HEK293 (cell line): ENCODE results near the gene CAV2.

Experiments
- CTCF ChIA-PET: fragments of 350-600 bp; formaldehyde crosslinking; extraction: SDS; loops from one replicate; lab custom pipeline; 2021; ENCODE audit warnings: antibody characterized with exemption; lab: Yijun Ruan, JAX
- POLR2A ChIA-PET: fragments of 300-600 bp; formaldehyde crosslinking; extraction: SDS; loops from one replicate; lab custom pipeline; 2020; ENCODE audit warnings: antibody characterized with exemption, inconsistent platforms; lab: Yijun Ruan, JAX
- H3K27ac ChIP-seq: fragments of 200-500 bp; sonication (Bioruptor generic); 2 replicates; pipeline ENCODE4 v1.5.1; 2014; ENCODE audit warnings: low read depth, low read length, control low read depth, inconsistent platforms; ENCODE audit errors: extremely low read depth
- H3K36me3 ChIP-seq, 2 experiments: fragments of 200-500 bp in 1 of 2; sonication (Bioruptor generic) in 1 of 2; 1 replicate in 1 of 2; 2 replicates in 1 of 2; pipeline ENCODE4 v1.5.1; 2014 to 2017; ENCODE audit warnings: inconsistent platforms in 2 of 2, low read length in 2 of 2; ENCODE audit not compliant: control insufficient read depth in 2 of 2, insufficient read depth in 1 of 2
- H3K4me1 ChIP-seq: fragments of 200-500 bp; sonication (Bioruptor generic); 2 replicates; pipeline ENCODE4 v1.5.1; 2014; ENCODE audit warnings: mild to moderate bottlenecking, low read length, inconsistent platforms; ENCODE audit not compliant: control insufficient read depth, insufficient read depth
- H3K4me3 ChIP-seq: 2 replicates; pipeline ENCODE4 v1.5.1; 2011; ENCODE audit warnings: low read depth, mild to moderate bottlenecking, control low read depth, low read length, moderate library complexity
- H3K9me3 ChIP-seq: fragments of 200-500 bp; sonication (Bioruptor generic); 2 replicates; pipeline ENCODE4 v1.5.1; 2014; ENCODE audit warnings: low read depth, low read length, inconsistent platforms; ENCODE audit not compliant: control insufficient read depth, insufficient read depth
- BCL6B ChIP-seq: fragments of 450-650 bp; formaldehyde crosslinking; IDR thresholded peaks from 2 replicates; pipeline ENCODE4 v1.5.1; 2017; ENCODE audit warnings: missing biosample characterization, missing genetic modification characterization
- FEZF1 ChIP-seq: fragments of 450-650 bp; formaldehyde crosslinking; IDR thresholded peaks from 2 replicates; pipeline ENCODE4 v1.5.1; 2016; ENCODE audit warnings: missing biosample characterization, missing genetic modification characterization
- HOXD13 ChIP-seq: sonication (generic); formaldehyde crosslinking; IDR thresholded peaks from 2 replicates; pipeline ENCODE4 v1.8.0; 2022; ENCODE audit warnings: missing genetic modification reagents, borderline replicate concordance
- KLF8 ChIP-seq: fragments of 450-650 bp; formaldehyde crosslinking; IDR thresholded peaks from 2 replicates; pipeline ENCODE4 v1.5.1; 2016; ENCODE audit warnings: missing biosample characterization, missing genetic modification characterization
- PRDM1 ChIP-seq: fragments of 450-650 bp; formaldehyde crosslinking; IDR thresholded peaks from 2 replicates; pipeline ENCODE4; 2016; ENCODE audit warnings: missing biosample characterization, missing genetic modification characterization
- SALL2 ChIP-seq: fragments of 450-650 bp; formaldehyde crosslinking; IDR thresholded peaks from 2 replicates; pipeline ENCODE4 v1.5.0; 2017; ENCODE audit warnings: missing biosample characterization, mild to moderate bottlenecking, missing genetic modification characterization, borderline replicate concordance
- YY1 ChIP-seq: fragments of 450-650 bp; formaldehyde crosslinking; IDR thresholded peaks from 2 replicates; pipeline ENCODE4 v1.5.1; 2018; ENCODE audit warnings: missing biosample characterization, missing genetic modification characterization
- ZBTB21 ChIP-seq: fragments of 450-650 bp; formaldehyde crosslinking; IDR thresholded peaks from 2 replicates; pipeline ENCODE4 v1.5.1; 2017; ENCODE audit warnings: missing biosample characterization, missing genetic modification characterization
- ZNF169 ChIP-seq: fragments of 450-650 bp; formaldehyde crosslinking; IDR thresholded peaks from 2 replicates; pipeline ENCODE4 v1.5.1; 2016; ENCODE audit warnings: missing biosample characterization, missing genetic modification characterization
- ZNF184 ChIP-seq: fragments of 450-650 bp; IDR thresholded peaks from 2 replicates; pipeline ENCODE4 v1.5.1; 2018; ENCODE audit warnings: missing biosample characterization, mild to moderate bottlenecking, missing genetic modification characterization
- ZNF214 ChIP-seq: fragments of 450-650 bp; formaldehyde crosslinking; IDR thresholded peaks from 2 replicates; pipeline ENCODE4 v1.5.1; 2017; ENCODE audit warnings: missing biosample characterization, mild to moderate bottlenecking, missing genetic modification characterization, borderline replicate concordance
- ZNF274 ChIP-seq, 2 experiments: fragments of 200-500 bp in 1 of 2; fragments of 450-650 bp in 1 of 2; sonication (Bioruptor generic) in 1 of 2; formaldehyde crosslinking in 1 of 2; IDR thresholded peaks; 2 replicates each; pipeline versions ENCODE4 v1.5.1 to v1.6.1; 2014 to 2016; ENCODE audit warnings: borderline replicate concordance in 1 of 2, inconsistent platforms in 1 of 2, low read length in 1 of 2, missing biosample characterization in 1 of 2, missing genetic modification characterization in 1 of 2
- ZNF324 ChIP-seq: fragments of 450-650 bp; formaldehyde crosslinking; IDR thresholded peaks from 2 replicates; pipeline ENCODE4 v1.5.1; 2016; ENCODE audit warnings: missing biosample characterization, missing genetic modification characterization
- ZNF366 ChIP-seq: fragments of 450-650 bp; formaldehyde crosslinking; conservative IDR thresholded peaks from 2 replicates; pipeline ENCODE4 v1.5.1; 2016; ENCODE audit warnings: missing biosample characterization, missing genetic modification characterization
- ZNF529 ChIP-seq: fragments of 450-650 bp; formaldehyde crosslinking; IDR thresholded peaks from 2 replicates; pipeline ENCODE4 v1.5.1; 2017; ENCODE audit warnings: missing genetic modification characterization, missing biosample characterization; ENCODE audit not compliant: insufficient replicate concordance
- ZNF548 ChIP-seq: fragments of 450-650 bp; formaldehyde crosslinking; IDR thresholded peaks from 2 replicates; pipeline ENCODE4 v1.5.1; 2016; ENCODE audit warnings: missing biosample characterization, missing genetic modification characterization
- ZNF596 ChIP-seq: fragments of 450-650 bp; IDR thresholded peaks from 2 replicates; pipeline ENCODE4 v1.5.0; 2018; ENCODE audit warnings: missing biosample characterization, mild to moderate bottlenecking, missing genetic modification characterization, moderate library complexity
- ZNF621 ChIP-seq: fragments of 450-650 bp; formaldehyde crosslinking; IDR thresholded peaks from 2 replicates; pipeline ENCODE4 v1.5.1; 2017; ENCODE audit warnings: missing biosample characterization, missing genetic modification characterization
- ZNF626 ChIP-seq: fragments of 450-650 bp; sonication (Bioruptor Pico); formaldehyde crosslinking; IDR thresholded peaks from 2 replicates; pipeline ENCODE4 v1.5.1; 2018; ENCODE audit warnings: missing biosample characterization, missing genetic modification characterization, inconsistent platforms
- ZNF707 ChIP-seq: fragments of 450-650 bp; formaldehyde crosslinking; IDR thresholded peaks from 2 replicates; pipeline ENCODE4 v1.5.1; 2016; ENCODE audit warnings: missing biosample characterization, missing genetic modification characterization
- ZXDB ChIP-seq: fragments of 450-650 bp; formaldehyde crosslinking; IDR thresholded peaks from 2 replicates; pipeline ENCODE4 v1.5.1; 2016; ENCODE audit warnings: missing biosample characterization, missing genetic modification characterization
- TF ChIP-seq, protein P1 (sequence below): fragments of 450-650 bp; formaldehyde crosslinking; IDR thresholded peaks from 2 replicates; pipeline ENCODE4 v1.5.0; 2017; ENCODE audit warnings: missing biosample characterization, missing genetic modification characterization, borderline replicate concordance
- TF ChIP-seq, protein P2 (sequence below): fragments of 450-650 bp; formaldehyde crosslinking; IDR thresholded peaks from 2 replicates; pipeline ENCODE4 v1.5.1; 2016; ENCODE audit warnings: missing biosample characterization, missing genetic modification characterization

The CAV2 gene

DNA sequence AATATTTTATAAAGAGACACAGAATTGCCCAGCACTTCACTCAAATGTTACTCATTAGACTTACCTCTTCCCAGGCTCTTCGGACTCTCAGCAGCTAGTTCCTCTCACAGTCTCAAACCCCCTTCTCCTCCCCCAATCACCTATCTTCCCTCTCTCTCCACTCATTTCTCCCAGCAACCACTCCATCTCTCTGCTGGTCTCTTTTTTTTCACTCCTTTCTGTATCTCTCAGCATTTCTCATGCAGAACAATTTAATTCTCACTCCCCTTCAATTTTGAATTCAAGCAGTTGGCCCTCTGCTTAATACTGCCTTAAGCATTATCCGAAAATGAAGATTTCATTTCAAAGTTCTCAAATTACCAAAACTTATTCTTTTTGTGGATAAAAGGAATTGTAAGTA, 34.4 kb upstream of the CAV2 start (continued):
- TF ChIP-seq BCL6B (no peak), HOXD13 (CRISPR knock-in tag) (no peak), PRDM1 (tag by site-specific recombination) (no peak)

DNA sequence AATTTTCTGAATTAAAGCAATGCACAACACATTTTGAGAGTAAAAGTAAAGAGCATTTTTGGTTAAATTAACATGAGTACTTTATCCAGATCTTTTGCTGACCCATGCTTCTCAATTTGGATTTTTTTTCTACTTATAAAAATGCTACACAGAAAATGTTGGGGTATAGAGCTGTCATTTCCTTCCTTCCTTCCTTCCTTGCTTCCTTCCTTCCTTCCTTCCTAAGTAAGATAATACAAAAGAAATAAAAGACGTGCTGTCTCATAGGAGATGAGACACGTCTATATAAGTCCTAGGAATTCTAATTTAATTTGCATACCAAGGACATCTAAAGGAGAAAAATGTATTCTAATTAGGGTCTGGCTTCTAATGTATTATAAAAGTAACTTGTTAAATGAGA, 31.0 kb upstream of the CAV2 start:
- CTCF ChIA-PET: interaction anchor here (0.7 kb wide), 1 partner anchor 212 kb away, joined by 4 read pairs; no protein-coding TSS in a partner anchor
- TF ChIP-seq ZNF366 (tag by site-specific recombination): 0 out of 2 replicates have a peak, but pooled peaks have one; percentile 10
- TF ChIP-seq, protein P1, sequence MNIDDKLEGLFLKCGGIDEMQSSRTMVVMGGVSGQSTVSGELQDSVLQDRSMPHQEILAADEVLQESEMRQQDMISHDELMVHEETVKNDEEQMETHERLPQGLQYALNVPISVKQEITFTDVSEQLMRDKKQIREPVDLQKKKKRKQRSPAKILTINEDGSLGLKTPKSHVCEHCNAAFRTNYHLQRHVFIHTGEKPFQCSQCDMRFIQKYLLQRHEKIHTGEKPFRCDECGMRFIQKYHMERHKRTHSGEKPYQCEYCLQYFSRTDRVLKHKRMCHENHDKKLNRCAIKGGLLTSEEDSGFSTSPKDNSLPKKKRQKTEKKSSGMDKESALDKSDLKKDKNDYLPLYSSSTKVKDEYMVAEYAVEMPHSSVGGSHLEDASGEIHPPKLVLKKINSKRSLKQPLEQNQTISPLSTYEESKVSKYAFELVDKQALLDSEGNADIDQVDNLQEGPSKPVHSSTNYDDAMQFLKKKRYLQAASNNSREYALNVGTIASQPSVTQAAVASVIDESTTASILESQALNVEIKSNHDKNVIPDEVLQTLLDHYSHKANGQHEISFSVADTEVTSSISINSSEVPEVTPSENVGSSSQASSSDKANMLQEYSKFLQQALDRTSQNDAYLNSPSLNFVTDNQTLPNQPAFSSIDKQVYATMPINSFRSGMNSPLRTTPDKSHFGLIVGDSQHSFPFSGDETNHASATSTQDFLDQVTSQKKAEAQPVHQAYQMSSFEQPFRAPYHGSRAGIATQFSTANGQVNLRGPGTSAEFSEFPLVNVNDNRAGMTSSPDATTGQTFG (tag by site-specific recombination): no peak
- no peak for TF ChIP-seq ZNF184 (tag by site-specific recombination)
- TF ChIP-seq ZBTB21 (tag by site-specific recombination): no peak
- Histone ChIP-seq H3K4me3 (no peak overlapping the region), H3K27ac (no peak overlapping the region), H3K36me3 (no peaks in the 10 kb centered on the region), H3K9me3 (no peaks in the 10 kb centered on the region), H3K4me1 (no peaks in the 10 kb centered on the region)
- POLR2A ChIA-PET: no interaction called here

GRCh38 chr7:116477625-116478024, 21.9 kb upstream of the CAV2 start:
- no peak for TF ChIP-seq ZNF274 (IDR thresholded peaks at IDR 0.05; ENCODE audit: low read length)
- no peak for TF ChIP-seq ZNF274 (tag by site-specific recombination; IDR thresholded peaks at IDR 0.05; ENCODE audit: borderline replicate concordance)
- no peak for TF ChIP-seq ZNF214 (tag by site-specific recombination)
- no peak for TF ChIP-seq ZNF548 (tag by site-specific recombination)
- no peak for TF ChIP-seq KLF8 (tag by site-specific recombination)
- TF ChIP-seq ZNF324 (tag by site-specific recombination): no peak
- no peak for TF ChIP-seq SALL2
- TF ChIP-seq ZNF169 (tag by site-specific recombination): no peak
- TF ChIP-seq, protein P2, sequence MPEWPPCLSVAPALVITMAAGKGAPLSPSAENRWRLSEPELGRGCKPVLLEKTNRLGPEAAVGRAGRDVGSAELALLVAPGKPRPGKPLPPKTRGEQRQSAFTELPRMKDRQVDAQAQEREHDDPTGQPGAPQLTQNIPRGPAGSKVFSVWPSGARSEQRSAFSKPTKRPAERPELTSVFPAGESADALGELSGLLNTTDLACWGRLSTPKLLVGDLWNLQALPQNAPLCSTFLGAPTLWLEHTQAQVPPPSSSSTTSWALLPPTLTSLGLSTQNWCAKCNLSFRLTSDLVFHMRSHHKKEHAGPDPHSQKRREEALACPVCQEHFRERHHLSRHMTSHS (tag by site-specific recombination): no peak
- TF ChIP-seq YY1 (tag by site-specific recombination): no peak
- TF ChIP-seq ZNF529: no peak
- TF ChIP-seq ZNF626 (tag by site-specific recombination): no peak
- TF ChIP-seq ZNF596 (tag by site-specific recombination): no peak
- TF ChIP-seq, protein P1 (tag by site-specific recombination): no peak
- TF ChIP-seq ZNF621 (tag by site-specific recombination): no peak
- no peak for TF ChIP-seq ZXDB (tag by site-specific recombination)
- no peak for TF ChIP-seq ZNF707 (tag by site-specific recombination)
- TF ChIP-seq FEZF1 (tag by site-specific recombination): no peak
- TF ChIP-seq, all 188 proteins: peak for 0
- ChIA-PET CTCF (no interaction called here), POLR2A (no interaction called here)
- no peaks in the 10 kb centered on the region for H3K36me3 ChIP-seq
- H3K4me3 ChIP-seq: no peak overlapping the region
- H3K4me1 ChIP-seq: no peaks in the 10 kb centered on the region
- H3K9me3 ChIP-seq: no peaks in the 10 kb centered on the region
- no peak overlapping the region for H3K27ac ChIP-seq
